K562 (cell line): ENCODE measurements around the gene NTN3.

Experiments used
- BRF2 ChIP-seq: IDR thresholded peaks from 3 replicates; pipeline ENCODE4 v1.6.1; 2011; ENCODE audit warnings: borderline replicate concordance, mild to moderate bottlenecking; ENCODE audit not compliant: insufficient read length, insufficient read depth
- JUN ChIP-seq, 2 experiments: sonication (generic) in 1 of 2; formaldehyde crosslinking in 1 of 2; IDR thresholded peaks; 2 replicates each; pipeline versions ENCODE4 v1.6.1 to v1.8.0; 2012 to 2022; ENCODE audit warnings: borderline replicate concordance in 2 of 2, mild to moderate bottlenecking in 2 of 2, improper control_type of control experiment in 1 of 2, low read depth in 1 of 2, low read length in 1 of 2, missing genetic modification reagents in 1 of 2
- POLR2A ChIP-seq: fragments of 450-650 bp; conservative IDR thresholded peaks from 2 replicates; pipeline ENCODE4 v1.6.1; 2016
- TF ChIP-seq, protein P1 (sequence below): sonication (generic); formaldehyde crosslinking; IDR thresholded peaks from 2 replicates; pipeline ENCODE4 v1.5.0; 2020; ENCODE audit warnings: missing genetic modification reagents

- TF ChIP-seq JUN (IDR thresholded peaks at IDR 0.05; ENCODE audit: borderline replicate concordance, low read depth, low read length) (no peak), JUN (CRISPR knock-in tag; IDR thresholded peaks at IDR 0.05; ENCODE audit: borderline replicate concordance) (no peak), POLR2A (no peak), BRF2 (no peak)
- TF ChIP-seq, protein P1, sequence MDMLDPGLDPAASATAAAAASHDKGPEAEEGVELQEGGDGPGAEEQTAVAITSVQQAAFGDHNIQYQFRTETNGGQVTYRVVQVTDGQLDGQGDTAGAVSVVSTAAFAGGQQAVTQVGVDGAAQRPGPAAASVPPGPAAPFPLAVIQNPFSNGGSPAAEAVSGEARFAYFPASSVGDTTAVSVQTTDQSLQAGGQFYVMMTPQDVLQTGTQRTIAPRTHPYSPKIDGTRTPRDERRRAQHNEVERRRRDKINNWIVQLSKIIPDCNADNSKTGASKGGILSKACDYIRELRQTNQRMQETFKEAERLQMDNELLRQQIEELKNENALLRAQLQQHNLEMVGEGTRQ (CRISPR knock-in tag), result no peak
These were observed 31.1 kb downstream of the NTN3 start for GRCh38 chr16:2501946-2502895.
